H1 (cell line): ENCODE measurements around the gene DYNLT2. TPM values are rescaled to one million over a fixed set of nuclear protein-coding genes. Genes with fewer than 3 reads are reported as not detected.

Source experiments
- ASH2L ChIP-seq: fragments of 200-600, 300-600 bp; sonication (generic); IDR thresholded peaks from one replicate; pipeline ENCODE4 v1.7.1; 2017; ENCODE audit warnings: low read length
- CHD2 ChIP-seq: IDR thresholded peaks from 2 replicates; pipeline ENCODE4 v1.6.1; 2012; ENCODE audit warnings: low read length, improper control_type of control experiment
- CTBP2 ChIP-seq: IDR thresholded peaks from 2 replicates; pipeline ENCODE4 v1.7.0; 2011; ENCODE audit warnings: borderline replicate concordance, mild to moderate bottlenecking, moderate library complexity, mixed read lengths, low read length; ENCODE audit not compliant: insufficient read depth, insufficient read length
- GTF2F1 ChIP-seq: IDR thresholded peaks from 2 replicates; pipeline ENCODE4 v1.6.1; 2012; ENCODE audit warnings: low read depth, low read length, improper control_type of control experiment, borderline replicate concordance
- MAX ChIP-seq: IDR thresholded peaks from 2 replicates; pipeline ENCODE4 v1.6.1; 2012; ENCODE audit warnings: inconsistent platforms
- PHF8 ChIP-seq: fragments of 200-600 bp; sonication (generic); conservative IDR thresholded peaks from 2 replicates; pipeline ENCODE4 v1.7.1; 2012; ENCODE audit warnings: low read depth, mild to moderate bottlenecking, inconsistent platforms, low read length, moderate library complexity
- POLR2AphosphoS5 ChIP-seq: IDR thresholded peaks from 2 replicates; pipeline ENCODE4 v1.6.1; 2011; ENCODE audit warnings: low read depth, low read length
- POU5F1 ChIP-seq: IDR thresholded peaks from 2 replicates; pipeline ENCODE4 v1.6.1; 2011; ENCODE audit warnings: low read depth, mild to moderate bottlenecking, low read length, moderate library complexity
- SAP30 ChIP-seq: fragments of 300-600 bp; sonication (generic); IDR thresholded peaks from 2 replicates; pipeline ENCODE4 v1.7.1; 2012; ENCODE audit warnings: low read length, moderate library complexity, mild to moderate bottlenecking, inconsistent platforms; ENCODE audit not compliant: insufficient read depth, insufficient replicate concordance
- SIN3A ChIP-seq, 2 experiments: IDR thresholded peaks in 1 of 2; conservative IDR thresholded peaks in 1 of 2; 2 replicates each; pipeline ENCODE4 v1.6.1; 2011 to 2012; ENCODE audit warnings: low read length in 2 of 2, improper control_type of control experiment in 1 of 2, low read depth in 1 of 2, mild to moderate bottlenecking in 1 of 2
- SP4 ChIP-seq: IDR thresholded peaks from 2 replicates; pipeline ENCODE4 v1.6.1; 2012; ENCODE audit warnings: low read length, inconsistent platforms
- SUZ12 ChIP-seq: fragments of 200-600 bp; sonication (generic); IDR thresholded peaks from 2 replicates; pipeline ENCODE4 v1.6.1; 2012; ENCODE audit warnings: mild to moderate bottlenecking, inconsistent platforms, low read length, moderate library complexity, mixed read lengths
- polyA plus RNA-seq, 7 experiments: library from polyadenylated mRNA; depleted of rRNA in 3 of 7; stranded (reverse) in 5 of 7; unstranded in 2 of 7; fragments of >200 nt in 5 of 7; fragments of 200-250 nt in 2 of 7; gene quantifications; 1 replicate in 5 of 7; 2 replicates in 1 of 7; 4 replicates in 1 of 7; pipeline versions ENCODE4 v1.2.1 to v1.2.3, GENCODE V29; 2011 to 2013; ENCODE audit warnings: missing spikeins in 2 of 7, mixed read lengths in 2 of 7
- total RNA-seq: library from RNA; stranded (reverse); fragmentation: NEBNext Ultra II Directional; extraction: Animal tissue kit (Norgen Biotek cat#: 25700); gene quantifications from 2 replicates; pipeline ENCODE4 v1.2.1, GENCODE V29; 2021

The DYNLT2 gene
- total and polyA plus RNA-seq, 2 of the 8 experiments (the other 6 are each of a cell fraction or from before 2014, with no cell fraction given): 0.48 to 1.8 TPM

GRCh38 chr6:169725125-169726048 is 26.0 kb downstream of the DYNLT2 start (continued):
- TF ChIP-seq GTF2F1: 0 out of 2 replicates have a peak, but pooled peaks have one; percentile 19
- no peak for TF ChIP-seq POU5F1
- TF ChIP-seq CTBP2: no peak
- no peak for TF ChIP-seq SUZ12
- no peak for TF ChIP-seq SP4
- TF ChIP-seq CHD2: peak; percentile 47; the same call in 1 of the 2 replicates
- 0 out of 2 replicates have a peak, but pooled peaks have one; percentile 39 for TF ChIP-seq PHF8
- TF ChIP-seq ASH2L: peak; percentile 27
- peak; percentile 75 for TF ChIP-seq POLR2AphosphoS5
- TF ChIP-seq SIN3A (conservative IDR thresholded peaks at IDR 0.05 in 1 of 2, IDR thresholded peaks at IDR 0.05 in 1 of 2; ENCODE audit: low read depth in 1 of 2, low read length in 2 of 2): peak in 1 of 2 experiments; percentile 69; a peak in 1 of 4 replicates
- TF ChIP-seq MAX: peak; percentile 90
- peak; percentile 44 for TF ChIP-seq SAP30
